HUDEP-2 (cell line): ENCODE data around the gene ZMYM4.
"Not testable (repeated sequence)": the region's sequence is repeated elsewhere in the genome, so short reads cannot be mapped to it uniquely, and the experiment has no call there.

Experiments
- DNase-seq, 76 experiments: peaks; one replicate each; lab custom pipeline; 2025; ENCODE audit not compliant: unreplicated experiment in 76 of 76; lab: John Stamatoyannopoulos, UW

The ZMYM4 gene

GRCh38 chr1:35319988-35320713, 51.6 kb downstream of the ZMYM4 start:
- DNase-seq, result no peak

- no peak for DNase-seq
Observed at GRCh38 chr1:35320937-35321336, 52.4 kb downstream of the ZMYM4 start.

- no peak for DNase-seq
Observed at GRCh38 chr1:35324486-35324885, 56.0 kb downstream of the ZMYM4 start.

GRCh38 chr1:35326246-35326866, 57.8 kb downstream of the ZMYM4 start:
- no peak for DNase-seq

GRCh38 chr1:35331618-35332017, 63.1 kb downstream of the ZMYM4 start:
- not testable (repeated sequence) for DNase-seq

- no peak for DNase-seq
Observed at GRCh38 chr1:35334485-35334884, 66.0 kb downstream of the ZMYM4 start.

- no peak for DNase-seq
Observed at GRCh38 chr1:35340519-35340918, 72.0 kb downstream of the ZMYM4 start.

- no peak for DNase-seq
Observed at GRCh38 chr1:35345439-35345981, 77.0 kb downstream of the ZMYM4 start.

GRCh38 chr1:35350872-35351271, 82.4 kb downstream of the ZMYM4 start:
- no peak for DNase-seq

GRCh38 chr1:35359995-35360394, 91.5 kb downstream of the ZMYM4 start:
- DNase-seq, result no peak

- no peak for DNase-seq
Observed at GRCh38 chr1:35361638-35362037, 93.1 kb downstream of the ZMYM4 start.

GRCh38 chr1:35364741-35365140, 96.2 kb downstream of the ZMYM4 start:
- DNase-seq, result no peak

GRCh38 chr1:35367914-35368313, 99.4 kb downstream of the ZMYM4 start:
- no peak for DNase-seq

GRCh38 chr1:35369922-35370671, 101.6 kb downstream of the ZMYM4 start:
- DNase-seq, result no peak

GRCh38 chr1:35371506-35371905, 103.0 kb downstream of the ZMYM4 start:
- no peak for DNase-seq

GRCh38 chr1:35377555-35377954, 109.0 kb downstream of the ZMYM4 start:
- no peak for DNase-seq

- DNase-seq, result no peak
Observed at GRCh38 chr1:35379317-35380000, 111.0 kb downstream of the ZMYM4 start.

GRCh38 chr1:35380111-35380510, 111.6 kb downstream of the ZMYM4 start:
- DNase-seq, result not testable (repeated sequence)

GRCh38 chr1:35382107-35382506, 113.6 kb downstream of the ZMYM4 start:
- no peak for DNase-seq

GRCh38 chr1:35386290-35386689, 117.8 kb downstream of the ZMYM4 start:
- no peak for DNase-seq

- DNase-seq, result no peak
Observed at GRCh38 chr1:35386959-35387358, 118.5 kb downstream of the ZMYM4 start.
